HCT116 (cell line): ENCODE results near the gene CCSER1.

Source experiments
- CEBPB ChIP-seq: IDR thresholded peaks from 2 replicates; pipeline ENCODE4 v1.6.1; 2012; ENCODE audit warnings: low read depth
- EZH2 ChIP-seq: fragments of 200-600 bp; sonication (generic); IDR thresholded peaks from 2 replicates; pipeline ENCODE4 v1.6.1; 2017; ENCODE audit warnings: antibody characterized with exemption, mixed run types
- EZH2phosphoT487 ChIP-seq: fragments of 200-600 bp; IDR thresholded peaks from 2 replicates; pipeline ENCODE4 v1.6.1; 2018; ENCODE audit warnings: antibody characterized with exemption, borderline replicate concordance
- JUND ChIP-seq: IDR thresholded peaks from 2 replicates; pipeline ENCODE4 v1.6.1; 2012
- POLR2A ChIP-seq: IDR thresholded peaks from 2 replicates; pipeline ENCODE4 v1.7.0; 2011; ENCODE audit warnings: borderline replicate concordance; ENCODE audit not compliant: insufficient read depth, insufficient read length; ENCODE audit errors: extremely low read depth
- POLR2AphosphoS5 ChIP-seq: IDR thresholded peaks from 2 replicates; pipeline ENCODE4 v1.6.1; 2011; ENCODE audit warnings: mild to moderate bottlenecking, low read depth, low read length, moderate library complexity
- SP1 ChIP-seq: IDR thresholded peaks from 2 replicates; pipeline ENCODE4 v1.6.1; 2012; ENCODE audit warnings: low read depth
- ZFX ChIP-seq: fragments of 450-650 bp; IDR thresholded peaks from 2 replicates; pipeline ENCODE4 v1.6.1; 2017
- TF ChIP-seq, protein P1 (sequence below), 3 experiments: fragments of 200-600 bp in 1 of 3; sonication (generic) in 1 of 3; IDR thresholded peaks in 2 of 3; conservative IDR thresholded peaks in 1 of 3; 2 replicates each; pipeline ENCODE4 v1.5.1; 2012 to 2017; ENCODE audit warnings: low read depth in 2 of 3, low read length in 2 of 3, antibody characterized with exemption in 1 of 3, borderline replicate concordance in 1 of 3, control low read depth in 1 of 3, mild to moderate bottlenecking in 1 of 3, mixed read lengths in 1 of 3, mixed run types in 1 of 3, moderate library complexity in 1 of 3; ENCODE audit not compliant: insufficient read depth in 1 of 3
- TF ChIP-seq, protein P2 (sequence below): IDR thresholded peaks from 2 replicates; pipeline ENCODE4 v1.6.1; 2012

DNA sequence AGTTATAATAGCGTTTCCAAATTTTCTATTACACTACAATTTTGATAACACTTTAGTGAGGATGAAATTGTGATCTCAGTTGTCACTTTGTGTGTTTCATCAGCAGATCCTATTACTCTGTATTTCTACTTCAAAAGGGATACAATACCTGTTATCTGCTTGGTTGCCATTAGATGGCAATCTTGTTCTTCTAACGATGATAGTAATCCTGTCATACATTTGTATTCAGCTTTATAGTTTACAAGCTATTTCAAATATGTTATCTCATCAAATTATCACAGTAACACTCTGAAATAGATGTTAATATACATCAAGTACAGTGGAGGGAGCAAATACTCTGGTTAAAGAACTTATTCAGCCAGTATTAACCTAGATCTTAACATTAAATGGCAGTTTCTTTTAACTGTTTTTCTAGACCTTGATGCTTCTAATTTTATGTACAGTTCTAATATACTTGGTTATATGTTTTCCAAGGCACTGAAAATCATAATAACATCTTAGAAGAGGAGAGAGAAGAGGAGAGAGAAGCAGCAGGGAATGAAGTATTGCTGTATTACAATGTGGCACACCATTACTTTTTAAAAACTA lies 292.0 kb downstream of the CCSER1 start:
- TF ChIP-seq, protein P1, sequence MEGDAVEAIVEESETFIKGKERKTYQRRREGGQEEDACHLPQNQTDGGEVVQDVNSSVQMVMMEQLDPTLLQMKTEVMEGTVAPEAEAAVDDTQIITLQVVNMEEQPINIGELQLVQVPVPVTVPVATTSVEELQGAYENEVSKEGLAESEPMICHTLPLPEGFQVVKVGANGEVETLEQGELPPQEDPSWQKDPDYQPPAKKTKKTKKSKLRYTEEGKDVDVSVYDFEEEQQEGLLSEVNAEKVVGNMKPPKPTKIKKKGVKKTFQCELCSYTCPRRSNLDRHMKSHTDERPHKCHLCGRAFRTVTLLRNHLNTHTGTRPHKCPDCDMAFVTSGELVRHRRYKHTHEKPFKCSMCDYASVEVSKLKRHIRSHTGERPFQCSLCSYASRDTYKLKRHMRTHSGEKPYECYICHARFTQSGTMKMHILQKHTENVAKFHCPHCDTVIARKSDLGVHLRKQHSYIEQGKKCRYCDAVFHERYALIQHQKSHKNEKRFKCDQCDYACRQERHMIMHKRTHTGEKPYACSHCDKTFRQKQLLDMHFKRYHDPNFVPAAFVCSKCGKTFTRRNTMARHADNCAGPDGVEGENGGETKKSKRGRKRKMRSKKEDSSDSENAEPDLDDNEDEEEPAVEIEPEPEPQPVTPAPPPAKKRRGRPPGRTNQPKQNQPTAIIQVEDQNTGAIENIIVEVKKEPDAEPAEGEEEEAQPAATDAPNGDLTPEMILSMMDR (IDR thresholded peaks at IDR 0.05 in 2 of 3, conservative IDR thresholded peaks at IDR 0.05 in 1 of 3; ENCODE audit: borderline replicate concordance in 1 of 3, insufficient read depth in 1 of 3, low read depth in 2 of 3, low read length in 2 of 3): peak; percentile 11 to 55 (median 26); a peak in 3 of 6 replicates
- TF ChIP-seq SP1 (no peak), ZFX (no peak), EZH2 (no peak), POLR2A (no peak), EZH2phosphoT487 (no peak), JUND (no peak), CEBPB (no peak), POLR2AphosphoS5 (no peak)
- TF ChIP-seq, protein P2, sequence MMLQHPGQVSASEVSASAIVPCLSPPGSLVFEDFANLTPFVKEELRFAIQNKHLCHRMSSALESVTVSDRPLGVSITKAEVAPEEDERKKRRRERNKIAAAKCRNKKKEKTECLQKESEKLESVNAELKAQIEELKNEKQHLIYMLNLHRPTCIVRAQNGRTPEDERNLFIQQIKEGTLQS: no peak
